ENCODE results near the gene PLSCR5.
A peak's percentile ranks its signal among the peaks of the same experiment; 100 is the strongest.

The PLSCR5 gene

DNA sequence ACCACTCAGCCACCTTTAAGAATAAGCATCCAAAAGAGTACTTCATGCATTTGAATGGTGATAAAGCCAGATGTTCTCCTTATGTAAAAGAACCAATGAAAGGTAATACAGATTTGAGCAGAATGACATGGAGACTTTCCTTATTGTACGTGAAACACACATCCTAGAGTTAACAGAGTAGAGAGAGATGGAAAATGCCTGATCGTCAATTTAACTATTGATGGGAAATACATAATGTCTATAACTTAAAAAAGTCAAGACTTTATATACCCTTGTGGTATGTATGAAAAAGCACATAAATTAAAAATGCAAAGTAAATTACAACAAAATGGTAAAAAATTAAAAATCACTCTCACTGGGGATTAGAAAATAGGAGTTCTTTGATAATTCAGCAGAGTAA is 31.7 kb upstream of the PLSCR5 start:
- Histone ChIP-seq H3K9ac (ENCODE audit: low read length) (no peak overlapping the region), H2AFZ (ENCODE audit: low read depth, low read length) (0 out of 2 replicates have a peak overlapping the region, but pooled peaks have one; percentile 0), H3K4me1 (ENCODE audit: low read length) (no peaks in the 10 kb centered on the region), H4K20me1 (ENCODE audit: insufficient read depth, low read length) (no peaks in the 10 kb centered on the region), H3K27me3 (ENCODE audit: low read depth, low read length) (no peaks in the 10 kb centered on the region), H3K27ac (ENCODE audit: low read length) (no peak overlapping the region), H3K4me2 (ENCODE audit: low read length) (no peak overlapping the region), H3K9me3 (ENCODE audit: insufficient read depth, low read length) (no peaks in the 10 kb centered on the region), H3K4me3 (ENCODE audit: low read length) (no peak overlapping the region), H3K36me3 (replicated peaks; ENCODE audit: low read depth, low read length) (no peaks in the 10 kb centered on the region), H3K79me2 (ENCODE audit: low read length) (no peaks in the 10 kb centered on the region)
- TF ChIP-seq, protein P1, sequence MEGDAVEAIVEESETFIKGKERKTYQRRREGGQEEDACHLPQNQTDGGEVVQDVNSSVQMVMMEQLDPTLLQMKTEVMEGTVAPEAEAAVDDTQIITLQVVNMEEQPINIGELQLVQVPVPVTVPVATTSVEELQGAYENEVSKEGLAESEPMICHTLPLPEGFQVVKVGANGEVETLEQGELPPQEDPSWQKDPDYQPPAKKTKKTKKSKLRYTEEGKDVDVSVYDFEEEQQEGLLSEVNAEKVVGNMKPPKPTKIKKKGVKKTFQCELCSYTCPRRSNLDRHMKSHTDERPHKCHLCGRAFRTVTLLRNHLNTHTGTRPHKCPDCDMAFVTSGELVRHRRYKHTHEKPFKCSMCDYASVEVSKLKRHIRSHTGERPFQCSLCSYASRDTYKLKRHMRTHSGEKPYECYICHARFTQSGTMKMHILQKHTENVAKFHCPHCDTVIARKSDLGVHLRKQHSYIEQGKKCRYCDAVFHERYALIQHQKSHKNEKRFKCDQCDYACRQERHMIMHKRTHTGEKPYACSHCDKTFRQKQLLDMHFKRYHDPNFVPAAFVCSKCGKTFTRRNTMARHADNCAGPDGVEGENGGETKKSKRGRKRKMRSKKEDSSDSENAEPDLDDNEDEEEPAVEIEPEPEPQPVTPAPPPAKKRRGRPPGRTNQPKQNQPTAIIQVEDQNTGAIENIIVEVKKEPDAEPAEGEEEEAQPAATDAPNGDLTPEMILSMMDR (IDR thresholded peaks at IDR 0.05; ENCODE audit: low read depth, low read length) = no peak
- no peak for TF ChIP-seq EZH2phosphoT487 (IDR thresholded peaks at IDR 0.05; ENCODE audit: low read depth)

DNA sequence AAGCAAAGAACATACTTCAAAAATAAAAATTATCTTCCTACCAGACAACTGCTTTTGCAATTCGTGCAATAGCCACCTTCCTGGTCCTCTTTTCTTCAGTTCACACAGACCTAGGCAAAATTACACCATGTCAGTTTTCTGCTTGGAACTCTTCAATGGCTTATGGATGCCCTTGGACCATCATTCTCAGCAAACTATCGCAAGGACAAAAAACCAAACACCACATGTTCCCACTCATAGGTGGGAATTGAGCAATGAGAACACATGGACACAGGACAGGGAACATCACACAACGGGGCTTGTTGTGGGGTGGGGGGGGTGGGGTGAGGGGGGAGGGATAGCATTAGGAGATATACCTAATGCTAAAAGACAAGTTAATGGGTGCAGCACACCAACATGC is 29.2 kb upstream of the PLSCR5 start:
- no peaks in the 10 kb centered on the region for H3K9me3 ChIP-seq (ENCODE audit: insufficient read depth, low read length)
- H3K36me3 ChIP-seq (replicated peaks; ENCODE audit: low read depth, low read length) = no peaks in the 10 kb centered on the region
- no peak overlapping the region for H3K27ac ChIP-seq (ENCODE audit: low read length)
- no peak overlapping the region for H3K9ac ChIP-seq (ENCODE audit: low read length)
- H4K20me1 ChIP-seq (ENCODE audit: insufficient read depth, low read length) = no peaks in the 10 kb centered on the region
- H3K4me2 ChIP-seq (ENCODE audit: low read length) = no peak overlapping the region
- H3K79me2 ChIP-seq (ENCODE audit: low read length) = no peaks in the 10 kb centered on the region
- H3K27me3 ChIP-seq (ENCODE audit: low read depth, low read length) = no peaks in the 10 kb centered on the region
- H3K4me1 ChIP-seq (ENCODE audit: low read length) = no peaks in the 10 kb centered on the region
- H3K4me3 ChIP-seq (ENCODE audit: low read length) = no peak overlapping the region
- TF ChIP-seq EZH2phosphoT487 (IDR thresholded peaks at IDR 0.05; ENCODE audit: low read depth) = no peak
- TF ChIP-seq, protein P1 (IDR thresholded peaks at IDR 0.05; ENCODE audit: low read depth, low read length) = no peak
- H2AFZ ChIP-seq (ENCODE audit: low read depth, low read length) = no peak overlapping the region

DNA sequence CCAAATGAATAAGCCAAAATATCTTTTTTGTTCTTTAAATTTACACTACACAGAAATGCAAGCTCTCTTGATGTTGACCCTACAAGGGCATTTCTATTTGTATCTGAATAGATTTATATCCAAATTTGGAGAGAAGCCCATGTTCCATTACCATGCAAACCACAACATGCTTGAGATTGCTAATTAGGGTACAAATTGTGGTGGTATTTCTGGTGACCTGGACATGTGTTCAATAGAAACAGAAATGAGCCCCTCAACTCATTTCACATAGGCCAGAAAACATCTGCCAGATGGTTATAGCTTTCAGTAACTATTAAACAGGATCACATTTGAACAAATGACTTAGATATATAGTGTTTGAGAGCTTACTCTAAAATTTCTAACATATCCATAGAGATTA is 23.5 kb upstream of the PLSCR5 start:
- H3K9ac ChIP-seq (ENCODE audit: low read length) = no peak overlapping the region
- H2AFZ ChIP-seq (ENCODE audit: low read depth, low read length) = no peak overlapping the region
- H3K4me3 ChIP-seq (ENCODE audit: low read length) = no peak overlapping the region
- no peaks in the 10 kb centered on the region for H3K9me3 ChIP-seq (ENCODE audit: insufficient read depth, low read length)
- no peaks in the 10 kb centered on the region for H3K79me2 ChIP-seq (ENCODE audit: low read length)
- peaks cover 9% of the 10 kb centered on the region for H3K4me1 ChIP-seq (ENCODE audit: low read length)
- no peaks in the 10 kb centered on the region for H3K27me3 ChIP-seq (ENCODE audit: low read depth, low read length)
- H3K36me3 ChIP-seq (replicated peaks; ENCODE audit: low read depth, low read length) = peaks cover 6% of the 10 kb centered on the region
- no peak overlapping the region for H3K4me2 ChIP-seq (ENCODE audit: low read length)
- no peak overlapping the region for H3K27ac ChIP-seq (ENCODE audit: low read length)
- H4K20me1 ChIP-seq (ENCODE audit: insufficient read depth, low read length) = no peaks in the 10 kb centered on the region
- TF ChIP-seq, protein P1 (IDR thresholded peaks at IDR 0.05; ENCODE audit: low read depth, low read length) = no peak
- no peak for TF ChIP-seq EZH2phosphoT487 (IDR thresholded peaks at IDR 0.05; ENCODE audit: low read depth)

DNA sequence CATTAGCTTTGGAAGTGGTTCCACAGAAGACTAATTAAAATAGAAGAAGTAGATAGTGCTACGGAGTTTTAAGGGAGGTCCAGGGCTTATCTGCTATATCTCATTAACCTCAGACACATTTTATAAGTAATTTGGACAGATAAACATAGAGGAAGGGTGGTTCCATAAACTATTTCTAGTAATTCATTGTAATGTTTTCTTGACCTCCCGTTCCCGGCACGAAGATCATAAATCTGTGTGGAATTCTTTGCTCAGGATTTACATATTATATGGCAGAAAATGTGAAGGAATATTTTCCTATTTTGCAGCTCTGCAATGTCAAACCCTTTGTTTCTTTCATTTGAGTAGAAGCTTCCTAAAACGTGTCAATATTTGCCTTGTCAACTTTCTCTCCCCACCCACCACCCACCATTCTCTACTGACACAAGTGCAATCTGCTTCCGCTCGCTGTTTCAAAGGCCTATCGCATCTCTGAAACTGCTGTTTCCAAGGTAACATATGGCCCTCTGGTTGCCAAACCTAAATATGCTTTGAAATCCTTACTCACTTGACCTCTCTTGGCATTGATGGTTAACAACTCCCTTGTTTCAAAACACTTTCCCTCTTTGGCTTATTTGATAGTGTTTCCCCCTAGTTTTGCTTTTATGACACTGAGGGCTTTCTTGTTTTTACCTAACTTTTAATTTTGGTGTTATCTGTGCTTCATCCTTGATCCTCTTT is 21.4 kb upstream of the PLSCR5 start:
- Histone ChIP-seq H4K20me1 (ENCODE audit: insufficient read depth, low read length) (no peaks in the 10 kb centered on the region), H3K4me3 (ENCODE audit: low read length) (no peak overlapping the region), H3K9me3 (ENCODE audit: insufficient read depth, low read length) (no peaks in the 10 kb centered on the region), H3K27ac (ENCODE audit: low read length) (no peak overlapping the region), H3K4me2 (ENCODE audit: low read length) (no peak overlapping the region), H3K27me3 (ENCODE audit: low read depth, low read length) (no peaks in the 10 kb centered on the region), H3K79me2 (ENCODE audit: low read length) (no peaks in the 10 kb centered on the region), H3K9ac (ENCODE audit: low read length) (no peak overlapping the region), H3K4me1 (ENCODE audit: low read length) (peaks cover 9% of the 10 kb centered on the region), H2AFZ (ENCODE audit: low read depth, low read length) (no peak overlapping the region), H3K36me3 (replicated peaks; ENCODE audit: low read depth, low read length) (peaks cover 6% of the 10 kb centered on the region)
- TF ChIP-seq, protein P1 (IDR thresholded peaks at IDR 0.05; ENCODE audit: low read depth, low read length) = no peak
- TF ChIP-seq EZH2phosphoT487 (IDR thresholded peaks at IDR 0.05; ENCODE audit: low read depth) = no peak

Measured in OCI-LY3 (cell line).